ENCODE data around the gene KCTD21.
A peak's percentile ranks its signal among the peaks of the same experiment; 100 is the strongest.
"Not testable (repeated sequence)": the region's sequence is repeated elsewhere in the genome, so short reads cannot be mapped to it uniquely, and the experiment has no call there.

The KCTD21 gene

GRCh38 chr11:78200061-78200460 lies 11.6 kb upstream of the KCTD21 start:
- no peak for DNase-seq

GRCh38 chr11:78199653-78200015 lies 11.2 kb upstream of the KCTD21 start:
- DNase-seq, result no peak

- DNase-seq, result no peak
These were observed 10.7 kb upstream of the KCTD21 start for GRCh38 chr11:78199015-78199652.

- no peak for DNase-seq
These were observed 9.4 kb upstream of the KCTD21 start for GRCh38 chr11:78197816-78198215.

- peak; percentile 30 for DNase-seq
These were observed 8.2 kb upstream of the KCTD21 start for GRCh38 chr11:78196661-78197091.

- DNase-seq, result peak; percentile 46
These were observed 7.6 kb upstream of the KCTD21 start for GRCh38 chr11:78195917-78196560.

GRCh38 chr11:78194490-78194889 lies 6.1 kb upstream of the KCTD21 start:
- no peak for DNase-seq

GRCh38 chr11:78193806-78194205 lies 5.4 kb upstream of the KCTD21 start:
- no peak for DNase-seq

- no peak for DNase-seq
These were observed 4.5 kb upstream of the KCTD21 start for GRCh38 chr11:78192911-78193351.

GRCh38 chr11:78192223-78192719 lies 3.8 kb upstream of the KCTD21 start:
- DNase-seq, result no peak

- no peak for DNase-seq
These were observed 2.6 kb upstream of the KCTD21 start for GRCh38 chr11:78190871-78191538.

GRCh38 chr11:78190374-78190773 lies 1.9 kb upstream of the KCTD21 start:
- no peak for DNase-seq

- no peak for DNase-seq
These were observed 1.4 kb upstream of the KCTD21 start for GRCh38 chr11:78189851-78190250.

GRCh38 chr11:78189174-78189724 lies 823 bp upstream of the KCTD21 start:
- no peak for DNase-seq

GRCh38 chr11:78187366-78188285 lies 800 bp downstream of the KCTD21 start:
- DNase-seq, result no peak

- DNase-seq, result no peak
These were observed 7.2 kb downstream of the KCTD21 start for GRCh38 chr11:78181185-78181584.

GRCh38 chr11:78180751-78181150 lies 7.7 kb downstream of the KCTD21 start:
- no peak for DNase-seq

GRCh38 chr11:78179459-78180071 lies 8.9 kb downstream of the KCTD21 start:
- no peak for DNase-seq

GRCh38 chr11:78177216-78177615 lies 11.2 kb downstream of the KCTD21 start:
- no peak for DNase-seq

GRCh38 chr11:78176605-78177141 lies 11.8 kb downstream of the KCTD21 start:
- no peak for DNase-seq

GRCh38 chr11:78175862-78176261 lies 12.6 kb downstream of the KCTD21 start:
- not testable (repeated sequence) for DNase-seq

GRCh38 chr11:78171951-78172350 lies 16.5 kb downstream of the KCTD21 start:
- no peak for DNase-seq

Data from retina (tissue), 1 donor.